GM19099 (cell line): ENCODE measurements around the gene CDC5L.

ENCODE experiments used
- POLR2A ChIP-seq: IDR thresholded peaks from 3 replicates; pipeline ENCODE4 v1.6.1; 2011; ENCODE audit warnings: low read depth; ENCODE audit not compliant: insufficient read length; ENCODE audit errors: extremely low read depth

Gene CDC5L

GRCh38 chr6:44431118-44431725 lies 43.7 kb downstream of the CDC5L start:
- no peak for TF ChIP-seq POLR2A

GRCh38 chr6:44432227-44432626 lies 44.7 kb downstream of the CDC5L start:
- TF ChIP-seq POLR2A, result no peak

GRCh38 chr6:44432726-44433125 lies 45.2 kb downstream of the CDC5L start:
- no peak for TF ChIP-seq POLR2A

GRCh38 chr6:44435500-44435899 lies 48.0 kb downstream of the CDC5L start:
- TF ChIP-seq POLR2A, result no peak

- TF ChIP-seq POLR2A, result no peak
These were observed 51.3 kb downstream of the CDC5L start for GRCh38 chr6:44438827-44439226.

- no peak for TF ChIP-seq POLR2A
These were observed 52.0 kb downstream of the CDC5L start for GRCh38 chr6:44439270-44440045.

GRCh38 chr6:44441091-44441855 lies 53.8 kb downstream of the CDC5L start:
- no peak for TF ChIP-seq POLR2A

- no peak for TF ChIP-seq POLR2A
These were observed 54.7 kb downstream of the CDC5L start for GRCh38 chr6:44442236-44442635.

- TF ChIP-seq POLR2A, result no peak
These were observed 55.4 kb downstream of the CDC5L start for GRCh38 chr6:44442833-44443444.

- TF ChIP-seq POLR2A, result no peak
These were observed 57.3 kb downstream of the CDC5L start for GRCh38 chr6:44444853-44445252.

- no peak for TF ChIP-seq POLR2A
These were observed 59.3 kb downstream of the CDC5L start for GRCh38 chr6:44446626-44447300.

GRCh38 chr6:44451803-44452695 lies 64.5 kb downstream of the CDC5L start:
- TF ChIP-seq POLR2A, result no peak

- TF ChIP-seq POLR2A, result no peak
These were observed 65.2 kb downstream of the CDC5L start for GRCh38 chr6:44452725-44453124.

- no peak for TF ChIP-seq POLR2A
These were observed 65.6 kb downstream of the CDC5L start for GRCh38 chr6:44453146-44453545.
